Transverse colon (tissue), 4 donors: ENCODE results near the gene PROX1. TPM values are rescaled to one million over a fixed set of nuclear protein-coding genes. Genes with fewer than 3 reads are reported as not detected.

Experiments used
- DNase-seq: peaks from one replicate; pipeline ENCODE4 v3.0.0-alpha.2; 2019
- H3K27ac ChIP-seq, 4 donors: fragments of 200-600 bp; sonication (generic); 2 replicates each; pipeline ENCODE4 v1.5.1; 2016 to 2018; ENCODE audit warnings: inconsistent platforms in 4 of 4
- H3K27me3 ChIP-seq: fragments of 200-600 bp; sonication (generic); 2 replicates; pipeline ENCODE4 v1.5.1; 2017; ENCODE audit warnings: inconsistent platforms
- H3K36me3 ChIP-seq, 4 donors: fragments of 200-600 bp; sonication (generic); 2 replicates each; pipeline ENCODE4 v1.5.1; 2017 to 2019; ENCODE audit warnings: inconsistent platforms in 4 of 4
- H3K4me1 ChIP-seq, 4 donors: fragments of 200-600 bp; sonication (generic); 2 replicates each; pipeline ENCODE4 v1.5.1; 2017 to 2020; ENCODE audit warnings: inconsistent platforms in 4 of 4
- H3K4me3 ChIP-seq, 4 donors: fragments of 200-600 bp; sonication (generic); 1 replicate in 1 of 4; 2 replicates in 3 of 4; pipeline versions ENCODE4 v1.5.1 to v1.6.1; 2017 to 2019; ENCODE audit warnings: inconsistent platforms in 4 of 4
- H3K9me3 ChIP-seq, 2 donors: fragments of 200-600 bp; sonication (generic); 2 replicates each; pipeline ENCODE4 v1.5.1; 2017 to 2019; ENCODE audit warnings: inconsistent platforms in 2 of 2
- EP300 ChIP-seq: sonication (generic); formaldehyde crosslinking; IDR thresholded peaks from one replicate; pipeline ENCODE4 v1.6.1; 2017; ENCODE audit warnings: antibody characterized with exemption, low read depth
- POLR2A ChIP-seq: fragments of 450-650 bp; IDR thresholded peaks from one replicate; pipeline ENCODE4 v1.6.1; 2016; ENCODE audit warnings: antibody characterized with exemption, mild to moderate bottlenecking, moderate library complexity
- POLR2AphosphoS5 ChIP-seq, 3 donors: sonication (generic); formaldehyde crosslinking; IDR thresholded peaks; one replicate each; pipeline ENCODE4 v1.6.1; 2016; ENCODE audit warnings: antibody characterized with exemption in 3 of 3
- WGBS, 2 donors: methylation state at CpG; one replicate each; pipeline ENCODE4 v1.1.5; 2018; ENCODE audit warnings: low coverage in 1 of 2; 5-methylcytosine and 5-hydroxymethylcytosine counted together
- in situ Hi-C, 4 donors: fragments of 200-750 bp; cut with MboI; loops; one replicate each; pipeline versions ENCODE4 v1.15.0 to v1.15.1; 2017; ENCODE audit warnings: low sequenced_read_pairs in 3 of 4, low pct_ligation_motif_present in 1 of 4, low pct_unique_long_range_greater_than_20kb in 1 of 4
- intact Hi-C: fragments of 100-400 bp; cut with DNase I; formaldehyde crosslinking; loops from one replicate; pipeline ENCODE4 v1.15.1; 2023; ENCODE audit warnings: low total_unique reads
- total RNA-seq, 4 donors: library from RNA; depleted of rRNA; stranded (reverse); fragments of >200 nt; gene quantifications; one replicate each; pipeline ENCODE4 v1.1.0, GENCODE V29; 2016
- TF ChIP-seq, protein P1 (sequence below), 5 experiments: fragments of 200-600 bp in 3 of 5; fragments of 450-650 bp in 2 of 5; sonication (generic) in 3 of 5; IDR thresholded peaks; 1 replicate in 2 of 5; 2 replicates in 3 of 5; pipeline ENCODE4 v1.5.1; 2016 to 2017; ENCODE audit warnings: antibody characterized with exemption in 5 of 5, inconsistent platforms in 3 of 5, mild to moderate bottlenecking in 2 of 5, moderate library complexity in 1 of 5

PROX1 gene, protein sequence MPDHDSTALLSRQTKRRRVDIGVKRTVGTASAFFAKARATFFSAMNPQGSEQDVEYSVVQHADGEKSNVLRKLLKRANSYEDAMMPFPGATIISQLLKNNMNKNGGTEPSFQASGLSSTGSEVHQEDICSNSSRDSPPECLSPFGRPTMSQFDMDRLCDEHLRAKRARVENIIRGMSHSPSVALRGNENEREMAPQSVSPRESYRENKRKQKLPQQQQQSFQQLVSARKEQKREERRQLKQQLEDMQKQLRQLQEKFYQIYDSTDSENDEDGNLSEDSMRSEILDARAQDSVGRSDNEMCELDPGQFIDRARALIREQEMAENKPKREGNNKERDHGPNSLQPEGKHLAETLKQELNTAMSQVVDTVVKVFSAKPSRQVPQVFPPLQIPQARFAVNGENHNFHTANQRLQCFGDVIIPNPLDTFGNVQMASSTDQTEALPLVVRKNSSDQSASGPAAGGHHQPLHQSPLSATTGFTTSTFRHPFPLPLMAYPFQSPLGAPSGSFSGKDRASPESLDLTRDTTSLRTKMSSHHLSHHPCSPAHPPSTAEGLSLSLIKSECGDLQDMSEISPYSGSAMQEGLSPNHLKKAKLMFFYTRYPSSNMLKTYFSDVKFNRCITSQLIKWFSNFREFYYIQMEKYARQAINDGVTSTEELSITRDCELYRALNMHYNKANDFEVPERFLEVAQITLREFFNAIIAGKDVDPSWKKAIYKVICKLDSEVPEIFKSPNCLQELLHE
- total RNA-seq, result 10 to 100 TPM in 1 of 4 donors, 1 to 10 TPM in 3; 3.4 to 16.1 (median 8.0) TPM

GRCh38 chr1:213987927-213988506 is at the start of gene PROX1:
TSS of gene PROX1 (plus strand) at chr1:213987973. CDS start at chr1:213996536, 8,563 bp downstream.
- H3K36me3 ChIP-seq, result no peaks in the 10 kb centered on the region
- DNase-seq, result no peak
- peak within 1 kb of the TSS; percentile 45 to 70 (median 55) for H3K4me3 ChIP-seq
- H3K9me3 ChIP-seq, result no peaks in the 10 kb centered on the region
- intact Hi-C loops, result no loop called here
- peak within 1 kb of the TSS; percentile 84 to 89 (median 88) for H3K27ac ChIP-seq
- in situ Hi-C loops, result no loop called here
- peaks cover 85% of the 10 kb centered on the region for H3K27me3 ChIP-seq
- H3K4me1 ChIP-seq, result peaks cover 12 to 38% (median 24%) of the 10 kb centered on the region in 4 donors
- 0 to 4% methylated on average over 23 to 29 of the region's 29 CpGs for WGBS, 2 donors
- TF ChIP-seq, protein P1, sequence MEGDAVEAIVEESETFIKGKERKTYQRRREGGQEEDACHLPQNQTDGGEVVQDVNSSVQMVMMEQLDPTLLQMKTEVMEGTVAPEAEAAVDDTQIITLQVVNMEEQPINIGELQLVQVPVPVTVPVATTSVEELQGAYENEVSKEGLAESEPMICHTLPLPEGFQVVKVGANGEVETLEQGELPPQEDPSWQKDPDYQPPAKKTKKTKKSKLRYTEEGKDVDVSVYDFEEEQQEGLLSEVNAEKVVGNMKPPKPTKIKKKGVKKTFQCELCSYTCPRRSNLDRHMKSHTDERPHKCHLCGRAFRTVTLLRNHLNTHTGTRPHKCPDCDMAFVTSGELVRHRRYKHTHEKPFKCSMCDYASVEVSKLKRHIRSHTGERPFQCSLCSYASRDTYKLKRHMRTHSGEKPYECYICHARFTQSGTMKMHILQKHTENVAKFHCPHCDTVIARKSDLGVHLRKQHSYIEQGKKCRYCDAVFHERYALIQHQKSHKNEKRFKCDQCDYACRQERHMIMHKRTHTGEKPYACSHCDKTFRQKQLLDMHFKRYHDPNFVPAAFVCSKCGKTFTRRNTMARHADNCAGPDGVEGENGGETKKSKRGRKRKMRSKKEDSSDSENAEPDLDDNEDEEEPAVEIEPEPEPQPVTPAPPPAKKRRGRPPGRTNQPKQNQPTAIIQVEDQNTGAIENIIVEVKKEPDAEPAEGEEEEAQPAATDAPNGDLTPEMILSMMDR (IDR thresholded peaks at IDR 0.05), result no peak
- TF ChIP-seq POLR2AphosphoS5 (IDR thresholded peaks at IDR 0.05) (peak; percentile 82 to 92 (median 83)), POLR2A (peak; percentile 69)

DNA sequence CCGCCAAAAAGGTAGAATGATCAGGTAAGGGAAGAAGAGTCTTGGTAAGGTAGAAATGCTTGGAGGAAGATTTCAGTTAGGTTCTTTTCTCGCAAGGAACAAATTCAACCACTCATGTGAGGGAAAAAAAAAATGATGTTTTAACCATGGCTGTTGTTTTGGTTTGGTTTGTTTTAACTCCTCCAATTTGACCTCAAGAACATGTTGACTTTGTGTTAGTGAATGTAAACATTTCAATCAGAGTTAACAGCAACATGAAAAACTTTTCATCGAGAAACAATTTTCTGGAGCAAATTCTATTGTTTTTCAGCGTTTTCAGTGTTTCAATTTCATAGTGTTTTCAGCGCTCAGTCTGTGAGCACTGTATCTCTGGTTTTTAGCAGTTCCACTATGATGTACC is 49.0 kb upstream of the PROX1 start:
- intact Hi-C loops (no loop called here), in situ Hi-C loops (no loop called here)
- Histone ChIP-seq H3K36me3 (no peaks in the 10 kb centered on the region), H3K27ac (no peak overlapping the region), H3K4me1 (no peaks in the 10 kb centered on the region), H3K27me3 (no peaks in the 10 kb centered on the region), H3K9me3 (no peaks in the 10 kb centered on the region), H3K4me3 (no peak overlapping the region)
- no peak for TF ChIP-seq EP300
- TF ChIP-seq POLR2AphosphoS5 (IDR thresholded peaks at IDR 0.05), result no peak
- no peak for TF ChIP-seq POLR2A
- TF ChIP-seq, protein P1 (IDR thresholded peaks at IDR 0.05), result no peak
- no peak for DNase-seq
- 76 to 91% methylated on average over 5 of the region's 5 CpGs for WGBS, 2 donors

DNA sequence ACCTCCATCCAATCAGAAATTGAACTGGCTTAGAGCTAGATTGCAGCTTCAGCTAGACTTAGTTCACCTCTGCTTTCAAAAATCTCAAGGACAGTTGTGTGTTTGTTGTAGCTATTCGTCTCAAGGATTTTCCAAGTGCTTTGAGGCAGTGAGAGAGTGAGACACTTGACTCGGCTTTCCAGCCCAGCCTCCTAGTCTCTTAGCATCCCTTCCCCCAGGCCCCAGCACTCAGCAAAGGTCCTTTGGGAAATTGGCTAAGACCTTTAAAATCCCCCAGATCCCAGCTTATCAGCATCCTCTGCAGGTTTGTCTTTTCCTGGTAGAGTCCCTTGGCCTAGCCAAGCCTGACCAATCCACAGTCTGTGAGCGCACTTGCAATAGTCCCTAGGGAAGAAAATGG is 47.9 kb upstream of the PROX1 start:
- H3K36me3 ChIP-seq, result no peaks in the 10 kb centered on the region
- intact Hi-C loops, result no loop called here
- in situ Hi-C loops, result no loop called here
- H3K9me3 ChIP-seq, result no peaks in the 10 kb centered on the region
- TF ChIP-seq POLR2A, result no peak
- H3K4me3 ChIP-seq, result no peak overlapping the region
- H3K27ac ChIP-seq, result no peak overlapping the region
- no peaks in the 10 kb centered on the region for H3K4me1 ChIP-seq
- H3K27me3 ChIP-seq, result no peaks in the 10 kb centered on the region
- WGBS, 2 donors, result 75 to 83% methylated on average over 3 of the region's 3 CpGs
- DNase-seq, result no peak

GRCh38 chr1:213940947-213941346 is 46.8 kb upstream of the PROX1 start:
- in situ Hi-C loops, result no loop called here

More at GRCh38 chr1:213940947-213941346, 46.8 kb upstream of the PROX1 start:
- Histone ChIP-seq H3K4me1 (no peaks in the 10 kb centered on the region), H3K27me3 (peaks cover 3% of the 10 kb centered on the region), H3K4me3 (no peak overlapping the region), H3K27ac (no peak overlapping the region), H3K36me3 (no peaks in the 10 kb centered on the region), H3K9me3 (no peaks in the 10 kb centered on the region)
- intact Hi-C loops, result no loop called here
- DNase-seq, result no peak
- no peak for TF ChIP-seq POLR2AphosphoS5 (IDR thresholded peaks at IDR 0.05)
- TF ChIP-seq EP300, result no peak
- TF ChIP-seq, protein P1 (IDR thresholded peaks at IDR 0.05), result no peak
- TF ChIP-seq POLR2A, result no peak
